ENCODE data around the gene QKI. TPM values are rescaled to one million over a fixed set of nuclear protein-coding genes. Genes with fewer than 3 reads are reported as not detected.

QKI gene
- total RNA-seq, 1 experiment from 2014 or later: 134 TPM

DNA sequence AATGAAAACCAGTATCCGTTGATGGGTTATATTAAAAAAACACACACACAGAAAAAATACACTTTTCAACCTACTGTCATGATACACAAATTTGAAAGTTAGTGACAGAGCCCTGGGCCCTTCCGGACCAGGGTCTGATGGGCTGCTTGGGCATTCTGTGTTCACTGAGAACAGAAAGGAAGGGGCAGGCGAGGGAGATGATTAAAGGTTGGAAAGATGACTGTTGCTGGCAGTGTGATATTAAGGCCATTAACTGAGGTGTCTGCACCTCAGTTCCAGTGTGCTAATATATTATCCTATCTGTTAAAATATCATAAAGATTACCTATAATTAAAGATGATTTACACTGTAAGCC, 18.7 kb upstream of the QKI start:
- no peaks in the 10 kb centered on the region for H3K4me1 ChIP-seq
- ChIA-PET CTCF (no interaction called here), POLR2A (no interaction called here)
- Mint-ChIP-seq H3K27me3 (ENCODE audit: insufficient read depth, unreplicated experiment) (no peaks in the 10 kb centered on the region), H3K9me3 (ENCODE audit: unreplicated experiment) (no peaks in the 10 kb centered on the region), H3K4me3 (ENCODE audit: unreplicated experiment) (no peak overlapping the region), H3K4me1 (ENCODE audit: low read depth, unreplicated experiment) (no peaks in the 10 kb centered on the region), H3K27ac (ENCODE audit: unreplicated experiment) (no peak overlapping the region), H3K36me3 (ENCODE audit: insufficient read depth, unreplicated experiment) (no peaks in the 10 kb centered on the region)
- no peaks in the 10 kb centered on the region for H3K27me3 ChIP-seq (replicated peaks; ENCODE audit: control insufficient read depth, insufficient read depth, low read length)
- no peaks in the 10 kb centered on the region for H3K9me3 ChIP-seq
- intact Hi-C loops (cut with micrococcal nuclease; ENCODE audit: unreplicated experiment): no loop called here
- no peak for DNase-seq
- no peaks in the 10 kb centered on the region for H3K36me3 ChIP-seq (ENCODE audit: control insufficient read depth, insufficient read depth, low read length)
- BruUV-seq (replicated peaks): no TSS peak
- TF ChIP-seq, protein P1, sequence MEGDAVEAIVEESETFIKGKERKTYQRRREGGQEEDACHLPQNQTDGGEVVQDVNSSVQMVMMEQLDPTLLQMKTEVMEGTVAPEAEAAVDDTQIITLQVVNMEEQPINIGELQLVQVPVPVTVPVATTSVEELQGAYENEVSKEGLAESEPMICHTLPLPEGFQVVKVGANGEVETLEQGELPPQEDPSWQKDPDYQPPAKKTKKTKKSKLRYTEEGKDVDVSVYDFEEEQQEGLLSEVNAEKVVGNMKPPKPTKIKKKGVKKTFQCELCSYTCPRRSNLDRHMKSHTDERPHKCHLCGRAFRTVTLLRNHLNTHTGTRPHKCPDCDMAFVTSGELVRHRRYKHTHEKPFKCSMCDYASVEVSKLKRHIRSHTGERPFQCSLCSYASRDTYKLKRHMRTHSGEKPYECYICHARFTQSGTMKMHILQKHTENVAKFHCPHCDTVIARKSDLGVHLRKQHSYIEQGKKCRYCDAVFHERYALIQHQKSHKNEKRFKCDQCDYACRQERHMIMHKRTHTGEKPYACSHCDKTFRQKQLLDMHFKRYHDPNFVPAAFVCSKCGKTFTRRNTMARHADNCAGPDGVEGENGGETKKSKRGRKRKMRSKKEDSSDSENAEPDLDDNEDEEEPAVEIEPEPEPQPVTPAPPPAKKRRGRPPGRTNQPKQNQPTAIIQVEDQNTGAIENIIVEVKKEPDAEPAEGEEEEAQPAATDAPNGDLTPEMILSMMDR (IDR thresholded peaks at IDR 0.05; ENCODE audit: insufficient read depth in 1 of 2, low read depth in 1 of 2, low read length in 1 of 2, severe bottlenecking in 1 of 2, unreplicated experiment in 1 of 2): no peak
- no peak overlapping the region for H3K4me3 ChIP-seq (ENCODE audit: low read depth, low read length)

DNA sequence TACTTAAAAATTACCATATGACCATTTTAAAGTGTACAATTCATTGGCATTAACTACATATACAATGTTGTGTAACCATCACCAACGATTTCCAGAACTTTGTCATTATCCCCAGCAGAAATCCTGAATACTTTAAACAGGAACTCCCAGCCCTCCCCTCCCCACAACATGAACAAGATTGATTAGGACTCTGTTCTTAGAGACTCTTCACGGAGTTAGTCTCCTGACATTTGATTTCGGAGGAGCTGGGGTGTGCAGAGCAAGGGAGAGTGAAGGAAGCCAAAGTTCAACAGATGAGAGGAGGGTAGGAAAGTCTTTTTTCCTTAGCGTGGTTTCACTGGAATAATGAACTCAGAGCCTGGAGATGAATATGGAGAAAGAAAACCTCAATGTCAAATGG, 17.2 kb upstream of the QKI start:
- H3K9me3 Mint-ChIP-seq (ENCODE audit: unreplicated experiment): no peaks in the 10 kb centered on the region
- no peaks in the 10 kb centered on the region for H3K27me3 Mint-ChIP-seq (ENCODE audit: insufficient read depth, unreplicated experiment)
- Histone ChIP-seq H3K9me3 (no peaks in the 10 kb centered on the region), H3K36me3 (ENCODE audit: control insufficient read depth, insufficient read depth, low read length) (no peaks in the 10 kb centered on the region), H3K4me3 (ENCODE audit: low read depth, low read length) (no peak overlapping the region), H3K27me3 (replicated peaks; ENCODE audit: control insufficient read depth, insufficient read depth, low read length) (no peaks in the 10 kb centered on the region), H3K4me1 (no peaks in the 10 kb centered on the region)
- ChIA-PET CTCF (no interaction called here), POLR2A (no interaction called here)
- no peak overlapping the region for H3K27ac Mint-ChIP-seq (ENCODE audit: unreplicated experiment)
- H3K36me3 Mint-ChIP-seq (ENCODE audit: insufficient read depth, unreplicated experiment): peaks cover 5% of the 10 kb centered on the region
- intact Hi-C loops (cut with micrococcal nuclease; ENCODE audit: unreplicated experiment): no loop called here
- H3K4me3 Mint-ChIP-seq (ENCODE audit: unreplicated experiment): no peak overlapping the region
- no peak for DNase-seq
- no peaks in the 10 kb centered on the region for H3K4me1 Mint-ChIP-seq (ENCODE audit: low read depth, unreplicated experiment)
- BruUV-seq (replicated peaks): no TSS peak
- TF ChIP-seq, protein P1 (IDR thresholded peaks at IDR 0.05; ENCODE audit: insufficient read depth in 1 of 2, low read depth in 1 of 2, low read length in 1 of 2, severe bottlenecking in 1 of 2, unreplicated experiment in 1 of 2): no peak

DNA sequence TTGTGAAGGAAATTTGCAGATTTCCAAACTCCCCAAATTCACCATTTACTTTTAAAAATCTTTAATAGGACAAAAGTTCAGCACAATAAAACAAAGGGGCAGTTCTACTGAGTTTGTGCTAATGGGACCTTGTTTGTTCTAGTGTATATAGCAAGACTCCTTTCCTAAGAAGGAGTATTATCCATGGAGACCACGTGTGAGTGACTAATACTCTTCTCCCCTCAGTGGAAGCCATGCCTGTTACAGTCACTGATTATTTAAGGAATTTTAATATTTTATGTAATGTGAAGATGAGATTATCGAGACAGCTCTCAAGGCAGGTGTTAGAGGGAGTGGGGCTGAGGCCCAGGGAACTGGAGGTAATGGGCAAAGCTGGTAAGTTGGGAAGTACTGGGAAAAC, 16.4 kb upstream of the QKI start:
- no peak overlapping the region for H3K4me3 Mint-ChIP-seq (ENCODE audit: unreplicated experiment)
- H3K4me1 ChIP-seq: no peaks in the 10 kb centered on the region
- H3K36me3 ChIP-seq (ENCODE audit: control insufficient read depth, insufficient read depth, low read length): no peaks in the 10 kb centered on the region
- no peak overlapping the region for H3K27ac Mint-ChIP-seq (ENCODE audit: unreplicated experiment)
- no peak for DNase-seq
- H3K27me3 ChIP-seq (replicated peaks; ENCODE audit: control insufficient read depth, insufficient read depth, low read length): no peaks in the 10 kb centered on the region
- H3K4me1 Mint-ChIP-seq (ENCODE audit: low read depth, unreplicated experiment): no peaks in the 10 kb centered on the region
- H3K36me3 Mint-ChIP-seq (ENCODE audit: insufficient read depth, unreplicated experiment): peaks cover 5% of the 10 kb centered on the region
- no peak overlapping the region for H3K4me3 ChIP-seq (ENCODE audit: low read depth, low read length)
- TF ChIP-seq, protein P1 (IDR thresholded peaks at IDR 0.05; ENCODE audit: insufficient read depth in 1 of 2, low read depth in 1 of 2, low read length in 1 of 2, severe bottlenecking in 1 of 2, unreplicated experiment in 1 of 2): no peak
- no peaks in the 10 kb centered on the region for H3K9me3 ChIP-seq
- intact Hi-C loops (cut with micrococcal nuclease; ENCODE audit: unreplicated experiment): no loop called here
- ChIA-PET CTCF (no interaction called here), POLR2A (no interaction called here)
- BruUV-seq (replicated peaks): no TSS peak
- no peaks in the 10 kb centered on the region for H3K9me3 Mint-ChIP-seq (ENCODE audit: unreplicated experiment)
- H3K27me3 Mint-ChIP-seq (ENCODE audit: insufficient read depth, unreplicated experiment): no peaks in the 10 kb centered on the region

Measured in Caco-2 (cell line).